DND-41 (cell line): ENCODE results near the gene TNFAIP2.
"Not testable (repeated sequence)": the region's sequence is repeated elsewhere in the genome, so short reads cannot be mapped to it uniquely, and the experiment has no call there.

Experiments
- CTCF ChIP-seq: IDR thresholded peaks from 2 replicates; pipeline ENCODE4 v1.5.1; 2012; ENCODE audit warnings: borderline replicate concordance, low read length, moderate library complexity, mild to moderate bottlenecking; ENCODE audit not compliant: poor library complexity, severe bottlenecking; ENCODE audit errors: extremely low read depth
- EZH2 ChIP-seq: IDR thresholded peaks from 3 replicates; pipeline ENCODE4 v1.6.1; 2012; ENCODE audit warnings: borderline replicate concordance, low read depth, mild to moderate bottlenecking, moderate library complexity, low read length, inconsistent platforms; ENCODE audit not compliant: severe bottlenecking

GRCh38 chr14:103176176-103176575 lies 52.9 kb downstream of the TNFAIP2 start:
- not testable (repeated sequence) for TF ChIP-seq EZH2, CTCF
